Lung (tissue), 12 donors: Measurements from ENCODE around the gene SYNE1. TPM values are rescaled to one million over a fixed set of nuclear protein-coding genes. Genes with fewer than 3 reads are reported as not detected.

Experiments
- ATAC-seq: fragments of 200-7000 bp; cut with Tn5 transposase; one replicate; pipeline ENCODE4 v1.9.1; 2020; ENCODE audit warnings: moderate number of reproducible peaks; ENCODE audit not compliant: insufficient read depth, low FRiP score
- DNase-seq, 3 donors: peaks; one replicate each; pipeline ENCODE4 v3.0.0-alpha.2; 2013 to 2017
- H3K27ac ChIP-seq, 2 donors: one replicate each; pipeline ENCODE4 v1.5.1; 2013; ENCODE audit warnings: mild to moderate bottlenecking in 2 of 2, moderate library complexity in 2 of 2, control low read depth in 1 of 2, inconsistent platforms in 1 of 2, low read depth in 1 of 2, low read length in 1 of 2
- H3K27me3 ChIP-seq, 3 donors: one replicate each; pipeline ENCODE4 v1.5.1; 2013; ENCODE audit warnings: low read length in 2 of 3; ENCODE audit not compliant: control insufficient read depth in 3 of 3, insufficient read depth in 3 of 3
- H3K36me3 ChIP-seq, 4 donors: one replicate each; pipeline ENCODE4 v1.5.1; 2013; ENCODE audit warnings: low read length in 4 of 4, mild to moderate bottlenecking in 1 of 4, moderate library complexity in 1 of 4; ENCODE audit not compliant: control insufficient read depth in 4 of 4, insufficient read depth in 4 of 4
- H3K4me1 ChIP-seq, 5 donors: one replicate each; pipeline ENCODE4 v1.5.1; 2013; ENCODE audit warnings: low read length in 5 of 5, mild to moderate bottlenecking in 2 of 5, moderate library complexity in 1 of 5; ENCODE audit not compliant: control insufficient read depth in 5 of 5, insufficient read depth in 5 of 5
- H3K4me3 ChIP-seq: one replicate; pipeline ENCODE4 v1.5.1; 2013; ENCODE audit warnings: mild to moderate bottlenecking, control low read depth, moderate library complexity
- H3K9ac ChIP-seq, 2 donors: one replicate each; pipeline ENCODE4 v1.5.1; 2013; ENCODE audit warnings: low read length in 2 of 2, control low read depth in 1 of 2; ENCODE audit not compliant: insufficient read depth in 1 of 2
- H3K9me3 ChIP-seq, 4 donors: one replicate each; pipeline ENCODE4 v1.5.1; 2013; ENCODE audit warnings: low read length in 3 of 4, mild to moderate bottlenecking in 1 of 4, moderate library complexity in 1 of 4; ENCODE audit not compliant: control insufficient read depth in 4 of 4, insufficient read depth in 3 of 4
- CTCF ChIP-seq: IDR thresholded peaks from 2 replicates; pipeline ENCODE4 v1.5.1; 2012; ENCODE audit warnings: mild to moderate bottlenecking; ENCODE audit errors: control extremely low read depth, extremely low read depth
- WGBS, 2 donors: extraction: QIAGEN DNeasy Blood & Tissue Kit; methylation state at CpG; one replicate each; pipeline ENCODE4 v1.1.7; 2013; 5-methylcytosine and 5-hydroxymethylcytosine counted together
- polyA plus RNA-seq, 2 donors: library from polyadenylated mRNA; stranded (reverse); fragments of 200-250 nt; gene quantifications; one replicate each; pipeline ENCODE4 v1.2.1, GENCODE V29; 2013
- total RNA-seq, 2 donors: library from RNA; depleted of rRNA in 1 of 2; stranded (reverse); fragments of >200 nt in 1 of 2; gene quantifications; one replicate each; pipeline ENCODE4 v1.2.1, GENCODE V29; 2014 to 2021
- donor health status: control.
- donor health status: control.
- donor health status: Bipolar disorder and iron deficiency.
- donor health status: healthy.
- donor health status: DM: yes; HTN: yes; CAD: no.

Gene SYNE1
- total and polyA plus RNA-seq, 4 donors: 26.4 to 352 (median 131) TPM

- ATAC-seq (no peak), DNase-seq (no peak)
- Histone ChIP-seq H3K4me3 (no peak overlapping the region), H3K27ac (no peak overlapping the region), H3K27me3 (no peaks in the 10 kb centered on the region), H3K36me3 (peaks cover 0 to 1% (median 0%) of the 10 kb centered on the region in 4 donors), H3K9ac (no peak overlapping the region), H3K9me3 (no peaks in the 10 kb centered on the region), H3K4me1 (no peaks in the 10 kb centered on the region)
- 80 to 83% methylated on average over 11 of the region's 11 CpGs for WGBS, 2 donors
- no peak for TF ChIP-seq CTCF
Observed at GRCh38 chr6:152471456-152472265, 165.5 kb downstream of the SYNE1 start.

GRCh38 chr6:152463164-152463563 lies 174.0 kb downstream of the SYNE1 start:
- Histone ChIP-seq H3K27ac (no peak overlapping the region), H3K27me3 (no peaks in the 10 kb centered on the region), H3K4me1 (no peaks in the 10 kb centered on the region), H3K9ac (no peak overlapping the region), H3K36me3 (peaks cover 0 to 2% (median 0%) of the 10 kb centered on the region in 4 donors), H3K9me3 (no peaks in the 10 kb centered on the region), H3K4me3 (no peak overlapping the region)
- TF ChIP-seq CTCF: no peak
- ATAC-seq (no peak), DNase-seq (peak in 1 of 3 donors; percentile 3)
- 69 to 78% methylated on average over 7 of the region's 7 CpGs for WGBS, 2 donors

GRCh38 chr6:152462716-152463115 lies 174.4 kb downstream of the SYNE1 start:
- ATAC-seq (no peak), DNase-seq (peak in 2 of 3 donors; percentile 31 to 37)
- H3K4me1 ChIP-seq: no peaks in the 10 kb centered on the region
- TF ChIP-seq CTCF: no peak
- H3K36me3 ChIP-seq: peaks cover 0 to 2% (median 0%) of the 10 kb centered on the region in 4 donors
- H3K27ac ChIP-seq: no peak overlapping the region
- no peaks in the 10 kb centered on the region for H3K9me3 ChIP-seq
- no peak overlapping the region for H3K9ac ChIP-seq
- H3K4me3 ChIP-seq: no peak overlapping the region
- 36 to 42% methylated on average over 6 of the region's 6 CpGs for WGBS, 2 donors
- no peaks in the 10 kb centered on the region for H3K27me3 ChIP-seq

GRCh38 chr6:152461556-152461955 lies 175.6 kb downstream of the SYNE1 start:
- WGBS, 2 donors: 73 to 75% methylated on average over 5 of the region's 5 CpGs
- H3K36me3 ChIP-seq: peaks cover 0 to 2% (median 0%) of the 10 kb centered on the region in 4 donors
- no peak overlapping the region for H3K9ac ChIP-seq
- no peak for TF ChIP-seq CTCF
- no peaks in the 10 kb centered on the region for H3K9me3 ChIP-seq
- ATAC-seq (no peak), DNase-seq (no peak)
- H3K4me3 ChIP-seq: no peak overlapping the region
- H3K4me1 ChIP-seq: no peaks in the 10 kb centered on the region
- H3K27ac ChIP-seq: no peak overlapping the region
- no peaks in the 10 kb centered on the region for H3K27me3 ChIP-seq
